B cell (primary cell): ENCODE measurements around the gene DDX54. TPM values are rescaled to one million over a fixed set of nuclear protein-coding genes. Genes with fewer than 3 reads are reported as not detected.

Experiments used
- ATAC-seq: fragments of 200-7000 bp; cut with Tn5 transposase; one replicate; pipeline ENCODE4 v1.10.0; 2021; ENCODE audit warnings: low read depth, mild to moderate bottlenecking, moderate number of reproducible peaks, moderate library complexity
- CTCF ChIA-PET: fragments of 350-600 bp; sonication (Branson Sonifier 250); formaldehyde crosslinking; loops from one replicate; lab custom pipeline; 2021; ENCODE audit warnings: antibody characterized with exemption, inconsistent platforms; lab: Charles Lee
- POLR2A ChIA-PET: fragments of 350-600 bp; sonication (Branson Sonifier 250); formaldehyde crosslinking; loops from one replicate; lab custom pipeline; 2021; ENCODE audit warnings: antibody characterized with exemption; lab: Charles Lee
- DNase-seq: peaks from one replicate; pipeline ENCODE4 v3.0.0; 2013
- H2AFZ ChIP-seq: 2 replicates; pipeline ENCODE4 v1.6.1; 2012; ENCODE audit warnings: mild to moderate bottlenecking, low read depth, low read length; ENCODE audit not compliant: insufficient read depth, poor library complexity, severe bottlenecking
- H3K27ac ChIP-seq, 2 donors: 1 replicate in 1 of 2; 2 replicates in 1 of 2; pipeline ENCODE4 v1.5.1; 2012 to 2013; ENCODE audit warnings: low read length in 2 of 2, mild to moderate bottlenecking in 2 of 2, moderate library complexity in 1 of 2
- H3K27me3 ChIP-seq, 4 experiments: fragments of 200-600 bp in 1 of 4; sonication (generic) in 1 of 4; replicated peaks in 1 of 4; 1 replicate in 2 of 4; 2 replicates in 2 of 4; pipeline versions ENCODE4 v1.6.1 to v1.7.0; 2013 to 2016; ENCODE audit warnings: low read length in 3 of 4, mild to moderate bottlenecking in 2 of 4, mixed read lengths in 1 of 4, moderate library complexity in 1 of 4; ENCODE audit not compliant: insufficient read depth in 4 of 4, control insufficient read depth in 3 of 4; ENCODE audit errors: control extremely low read depth in 1 of 4
- H3K36me3 ChIP-seq, 2 experiments: replicated peaks in 1 of 2; 1 replicate in 1 of 2; 2 replicates in 1 of 2; pipeline versions ENCODE4 v1.6.1 to v1.7.1; 2013; ENCODE audit warnings: low read length in 1 of 2; ENCODE audit not compliant: insufficient read depth in 2 of 2, control insufficient read depth in 1 of 2; ENCODE audit errors: control extremely low read depth in 1 of 2, extremely low read depth in 1 of 2
- H3K4me1 ChIP-seq, 2 donors: fragments of 200-600 bp in 1 of 2; sonication (generic) in 1 of 2; 1 replicate in 1 of 2; 2 replicates in 1 of 2; pipeline versions ENCODE4 v1.5.1 to v1.6.1; 2013 to 2017; ENCODE audit warnings: low read length in 2 of 2; ENCODE audit not compliant: control insufficient read depth in 2 of 2, insufficient read depth in 2 of 2
- H3K4me2 ChIP-seq: replicated peaks from 2 replicates; pipeline ENCODE3; 2012; ENCODE audit warnings: mild to moderate bottlenecking, low read depth, low read length; ENCODE audit not compliant: poor library complexity, severe bottlenecking
- H3K4me3 ChIP-seq, 5 experiments: fragments of 200-600 bp in 1 of 5; sonication (generic) in 1 of 5; 1 replicate in 3 of 5; 2 replicates in 2 of 5; pipeline versions ENCODE4 v1.5.1 to v1.7.0; 2011 to 2016; ENCODE audit warnings: low read length in 4 of 5, mild to moderate bottlenecking in 4 of 5, low read depth in 2 of 5, control low read depth in 1 of 5, moderate library complexity in 1 of 5; ENCODE audit not compliant: insufficient read depth in 1 of 5; ENCODE audit errors: control extremely low read depth in 1 of 5, extremely low read depth in 1 of 5
- H3K79me2 ChIP-seq: fragments of 200-600 bp; sonication (generic); one replicate; pipeline ENCODE4 v1.6.0; 2016; ENCODE audit warnings: low read length; ENCODE audit not compliant: control insufficient read depth, insufficient read depth
- H3K9ac ChIP-seq: fragments of 200-600 bp; sonication (generic); 2 replicates; pipeline ENCODE4 v1.6.1; 2017; ENCODE audit warnings: mild to moderate bottlenecking, low read length, moderate library complexity
- H3K9me3 ChIP-seq, 3 donors: one replicate each; pipeline versions ENCODE4 v1.6.1 to v1.7.1; 2013; ENCODE audit warnings: low read length in 2 of 3; ENCODE audit not compliant: control insufficient read depth in 2 of 3, insufficient read depth in 1 of 3; ENCODE audit errors: control extremely low read depth in 1 of 3
- H4K20me1 ChIP-seq: 2 replicates; pipeline ENCODE4 v1.6.0; 2012; ENCODE audit warnings: mild to moderate bottlenecking, low read length; ENCODE audit not compliant: insufficient read depth, control insufficient read depth, poor library complexity, severe bottlenecking
- H3K27ac Mint-ChIP-seq: one replicate; pipeline ENCODE4 v1.8.0; 2021; ENCODE audit warnings: mixed read lengths
- H3K27me3 Mint-ChIP-seq: one replicate; pipeline ENCODE4 v1.8.0; 2021; ENCODE audit warnings: mixed read lengths
- H3K4me1 Mint-ChIP-seq: one replicate; pipeline ENCODE4 v1.8.0; 2021; ENCODE audit warnings: mixed read lengths
- H3K4me3 Mint-ChIP-seq: one replicate; pipeline ENCODE4 v1.8.0; 2021; ENCODE audit warnings: mixed read lengths
- H3K9me3 Mint-ChIP-seq: one replicate; pipeline ENCODE4 v1.8.0; 2022; ENCODE audit warnings: mixed read lengths; ENCODE audit not compliant: insufficient read depth
- CTCF ChIP-seq: fragments of 200-600 bp; IDR thresholded peaks from one replicate; pipeline ENCODE4 v1.8.0; 2022; ENCODE audit warnings: antibody characterized with exemption, mild to moderate bottlenecking
- EZH2 ChIP-seq: IDR thresholded peaks from 2 replicates; pipeline ENCODE4 v1.6.1; 2012; ENCODE audit warnings: borderline replicate concordance, low read depth, mild to moderate bottlenecking, moderate library complexity, low read length; ENCODE audit not compliant: insufficient read depth, poor library complexity, severe bottlenecking
- WGBS: methylation state at CpG from one replicate; pipeline ENCODE4 v1.1.5; 2013; ENCODE audit warnings: missing lambda C conversion rate; ENCODE audit not compliant: insufficient coverage; 5-methylcytosine and 5-hydroxymethylcytosine counted together
- intact Hi-C: fragments of 100-400 bp; cut with micrococcal nuclease; formaldehyde crosslinking; loops from one replicate; pipeline ENCODE4 v1.10.0; 2022
- polyA plus RNA-seq: library from polyadenylated mRNA; depleted of rRNA; stranded (reverse); fragments of >200 nt; gene quantifications from 2 replicates; pipeline ENCODE4 v1.2.3, GENCODE V29; 2012
- total RNA-seq, 2 donors: library from RNA; stranded (reverse); fragments of 120-200 nt in 1 of 2; gene quantifications; 1 replicate in 1 of 2; 2 replicates in 1 of 2; pipeline versions ENCODE4 v1.2.3 to v1.2.4, GENCODE V29; 2013 to 2022

Gene DDX54
- total and polyA plus RNA-seq, 2 donors (not counting 1 experiment from before 2014, with no cell fraction given) = 55.4 to 101 TPM

DNA sequence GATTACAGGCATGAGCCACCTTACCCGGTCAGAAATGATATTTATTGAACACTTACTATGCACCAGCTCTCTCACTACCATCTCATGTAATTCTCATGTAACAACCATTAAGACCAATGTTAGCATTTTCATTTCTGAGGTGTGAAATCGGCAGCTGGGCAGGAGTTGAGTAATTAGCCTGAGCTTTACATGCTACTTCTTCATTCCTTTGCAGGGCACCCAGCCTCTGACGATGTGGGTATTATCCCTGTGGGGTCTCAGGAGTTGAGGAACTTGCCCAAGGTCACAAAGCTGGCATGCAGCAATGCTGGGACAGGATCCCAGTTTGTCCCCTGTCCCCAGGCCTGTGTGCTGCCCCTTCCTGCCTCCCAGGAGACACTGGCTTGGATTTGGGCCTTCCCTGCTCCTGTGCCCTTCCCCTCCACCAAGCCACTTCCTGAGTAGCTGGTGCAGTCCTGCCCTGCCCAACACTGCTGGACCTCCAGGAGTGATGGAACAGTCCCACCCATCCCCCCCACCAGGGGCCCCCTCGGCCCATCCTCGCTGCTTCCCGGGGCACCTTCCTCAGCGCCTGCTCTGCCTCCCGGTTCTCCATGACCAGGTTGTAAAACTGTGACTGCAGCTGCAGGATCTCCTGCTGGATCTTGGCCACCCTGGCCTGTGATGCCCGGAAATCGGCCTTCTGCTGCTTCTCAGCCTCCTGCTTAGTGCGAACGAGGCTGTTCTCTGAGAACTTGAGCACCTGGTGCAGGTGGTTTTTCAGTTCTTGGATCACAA lies 14.9 kb upstream of the DDX54 start:
- Histone ChIP-seq H3K4me2 (no peak overlapping the region), H3K9me3 (peaks cover 0 to 9% (median 0%) of the 10 kb centered on the region in 3 donors), H4K20me1 (no peaks in the 10 kb centered on the region), H3K4me3 (no peak overlapping the region), H3K36me3 (no peaks in the 10 kb centered on the region), H2AFZ (no peak overlapping the region), H3K9ac (no peak overlapping the region), H3K79me2 (no peaks in the 10 kb centered on the region), H3K4me1 (peaks cover 18 to 24% of the 10 kb centered on the region in 2 donors), H3K27me3 (no peaks in the 10 kb centered on the region), H3K27ac (no peak overlapping the region)
- ChIA-PET POLR2A (interaction anchor here (0.6 to 1.6 kb wide), 6 partner anchors 10 to 57 kb away, joined by 3 to 5 read pairs (median 4); partner anchors contain the start of genes DDX54, RITA1 and TPCN1), CTCF (interaction anchor here (0.9 to 3.0 kb wide), 6 partner anchors 8 to 35 kb away, joined by 3 to 16 read pairs (median 4); no protein-coding TSS in a partner anchor)
- Mint-ChIP-seq H3K27ac (no peak overlapping the region), H3K4me3 (no peak overlapping the region), H3K27me3 (no peaks in the 10 kb centered on the region), H3K4me1 (peaks cover 38% of the 10 kb centered on the region), H3K9me3 (no peaks in the 10 kb centered on the region)
- no peak for TF ChIP-seq EZH2
- no peak for TF ChIP-seq CTCF
- WGBS = 92% methylated on average over 9 of the region's 12 CpGs
- intact Hi-C loops = loop anchor here (10.0 kb wide), 1 partner anchor 1765 kb away; no protein-coding TSS in a partner anchor
- DNase-seq (no peak), ATAC-seq (no peak)

DNA sequence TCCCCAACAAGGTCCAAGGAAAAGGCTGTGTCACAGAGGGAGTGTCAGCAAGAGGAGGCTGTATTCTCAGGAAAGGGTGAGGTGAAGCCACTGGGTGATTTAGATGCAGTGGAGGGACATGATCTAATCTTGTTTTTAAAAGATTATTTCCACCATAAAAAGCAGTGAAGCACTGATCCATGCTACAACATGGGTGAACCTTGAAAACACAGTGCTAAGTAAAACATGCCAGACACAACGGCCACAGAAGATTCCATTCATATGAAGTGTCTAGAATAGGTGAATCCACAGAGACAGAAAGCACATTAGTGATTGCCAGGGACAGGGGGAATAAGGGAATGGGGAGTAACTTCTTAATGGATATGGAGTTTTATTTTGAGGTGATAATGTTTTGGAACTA lies 13.0 kb upstream of the DDX54 start:
- H3K9me3 ChIP-seq = peaks cover 0 to 9% (median 0%) of the 10 kb centered on the region in 3 donors
- H3K27me3 ChIP-seq = no peaks in the 10 kb centered on the region
- H3K79me2 ChIP-seq = no peaks in the 10 kb centered on the region
- no peaks in the 10 kb centered on the region for H3K27me3 Mint-ChIP-seq
- no peak overlapping the region for H2AFZ ChIP-seq
- H3K9ac ChIP-seq = no peak overlapping the region
- H3K4me1 Mint-ChIP-seq = peaks cover 28% of the 10 kb centered on the region
- no peak overlapping the region for H3K4me2 ChIP-seq
- peak; percentile 10 for ATAC-seq
- no peak for DNase-seq
- no CpG with 5 or more reads among the region's 1 CpG for WGBS
- H3K27ac ChIP-seq = no peak overlapping the region
- intact Hi-C loops = loop anchor here (5.0 to 10.0 kb wide), 2 partner anchors 97 to 229 kb away; no protein-coding TSS in a partner anchor
- TF ChIP-seq CTCF (no peak), EZH2 (no peak)
- H3K4me3 Mint-ChIP-seq = peak overlapping the region; percentile 1
- POLR2A ChIA-PET = interaction anchor here (1.5 to 2.2 kb wide), 3 partner anchors 10 to 35 kb away, joined by 10 to 17 read pairs (median 13); partner anchors contain the start of gene TPCN1
- no peaks in the 10 kb centered on the region for H3K9me3 Mint-ChIP-seq
- CTCF ChIA-PET = interaction anchor here (1.2 to 4.2 kb wide), 9 partner anchors 8 to 227 kb away, joined by 3 to 96 read pairs (median 14); partner anchors contain the start of gene TPCN1
- H4K20me1 ChIP-seq = no peaks in the 10 kb centered on the region
- no peak overlapping the region for H3K4me3 ChIP-seq
- H3K36me3 ChIP-seq = no peaks in the 10 kb centered on the region
- H3K4me1 ChIP-seq = peaks cover 12 to 18% of the 10 kb centered on the region in 2 donors
- peak overlapping the region; percentile 64 for H3K27ac Mint-ChIP-seq
